OCI-M1 (cell line): Measurements from ENCODE around the gene ARHGAP10.
A peak's percentile ranks its signal among the peaks of the same experiment; 100 is the strongest.
"Not testable (repeated sequence)": the region's sequence is repeated elsewhere in the genome, so short reads cannot be mapped to it uniquely, and the experiment has no call there.

Experiments
- DNase-seq: peaks from one replicate; lab custom pipeline; 2025; lab: John Stamatoyannopoulos, UW

The ARHGAP10 gene

GRCh38 chr4:147901388-147901787, 169.5 kb downstream of the ARHGAP10 start:
- no peak for DNase-seq

GRCh38 chr4:147901916-147902315, 170.0 kb downstream of the ARHGAP10 start:
- DNase-seq, result no peak

GRCh38 chr4:147909225-147909624, 177.3 kb downstream of the ARHGAP10 start:
- DNase-seq, result no peak

DNA sequence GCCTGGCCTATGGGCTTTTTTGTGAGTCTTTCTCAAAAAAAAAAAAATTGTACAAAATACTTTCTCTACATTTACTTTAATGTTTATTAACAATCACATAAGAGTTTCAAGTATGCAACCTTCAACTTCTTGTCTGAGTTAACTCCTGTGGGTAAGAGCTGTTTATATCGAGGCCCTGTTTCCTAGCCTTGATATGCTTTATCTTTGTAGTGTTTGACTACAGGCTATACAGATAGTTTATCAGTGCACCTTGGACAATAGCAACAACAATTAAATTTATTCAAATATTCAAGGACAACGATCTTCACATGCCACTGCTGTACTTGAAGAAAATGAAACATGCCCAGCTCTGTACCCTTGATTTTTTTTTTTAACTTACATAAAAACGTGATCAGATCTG, 178.4 kb downstream of the ARHGAP10 start:
- no peak for DNase-seq

DNA sequence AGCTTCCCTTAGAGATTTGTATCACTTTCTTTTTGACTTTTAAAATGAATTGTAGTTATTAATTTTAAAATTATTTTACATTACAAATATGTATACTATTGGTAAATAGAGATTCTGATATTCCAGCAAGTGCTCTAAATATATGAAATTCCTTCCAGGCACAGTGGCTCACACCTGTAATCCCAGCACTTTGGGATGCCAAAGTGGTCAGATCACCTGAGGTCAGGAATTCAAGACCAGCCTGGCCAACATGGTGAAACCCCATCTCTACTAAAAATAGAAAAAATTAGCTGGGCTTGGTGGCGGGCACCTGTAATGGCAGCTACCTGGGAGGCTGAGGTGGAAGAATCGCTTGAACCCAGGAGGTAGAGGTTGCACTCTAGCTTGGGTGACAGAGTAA, 180.2 kb downstream of the ARHGAP10 start:
- not testable (repeated sequence) for DNase-seq

- DNase-seq, result no peak
Observed at GRCh38 chr4:147913137-147913536, 181.2 kb downstream of the ARHGAP10 start.

DNA sequence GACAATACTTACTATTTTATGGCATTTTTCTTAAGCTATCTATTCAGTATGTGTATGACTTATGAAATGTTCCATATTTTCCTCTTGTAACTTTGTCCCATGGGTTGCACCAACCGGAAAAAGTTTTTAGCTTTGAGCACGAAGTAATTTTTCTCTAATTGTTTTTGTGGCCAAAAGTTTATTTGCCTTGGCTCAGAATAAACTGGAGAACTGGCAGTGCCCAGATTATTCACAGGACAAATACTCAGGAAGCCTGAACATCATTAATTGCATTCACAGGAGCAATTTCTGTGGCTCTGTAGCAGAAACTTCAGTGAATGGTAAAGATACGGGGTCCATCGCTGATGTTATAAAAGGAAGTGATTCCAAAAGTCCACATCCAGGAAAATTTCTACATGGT, 184.5 kb downstream of the ARHGAP10 start:
- DNase-seq, result no peak

- DNase-seq, result no peak
Observed at GRCh38 chr4:147923381-147923780, 191.5 kb downstream of the ARHGAP10 start.

- DNase-seq, result no peak
Observed at GRCh38 chr4:147923854-147924253, 192.0 kb downstream of the ARHGAP10 start.

GRCh38 chr4:147924604-147925412, 192.9 kb downstream of the ARHGAP10 start:
- DNase-seq, result peak; percentile 60

GRCh38 chr4:147927377-147928137, 195.7 kb downstream of the ARHGAP10 start:
- DNase-seq, result no peak

- DNase-seq, result no peak
Observed at GRCh38 chr4:147928400-147928799, 196.5 kb downstream of the ARHGAP10 start.

- no peak for DNase-seq
Observed at GRCh38 chr4:147929746-147930145, 197.9 kb downstream of the ARHGAP10 start.

DNA sequence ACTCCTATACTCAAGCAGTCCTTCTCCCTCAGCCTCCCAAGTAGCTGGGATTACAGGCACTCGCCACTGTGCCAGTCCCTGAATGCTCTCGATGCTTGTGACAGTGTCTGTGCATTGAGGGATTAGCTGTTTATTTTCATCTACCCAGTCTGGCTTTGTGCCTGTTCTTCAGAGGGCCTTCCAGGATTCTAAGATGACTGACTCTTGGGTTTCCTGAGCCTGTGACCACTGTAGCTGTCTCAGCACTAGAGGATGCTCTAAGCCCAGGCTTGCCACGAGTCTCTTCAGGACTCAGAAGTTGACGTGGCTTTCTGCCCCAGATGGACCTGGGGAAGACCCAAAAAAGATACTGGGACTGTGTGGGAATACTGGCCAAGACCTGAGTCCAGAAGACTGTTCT, 201.4 kb downstream of the ARHGAP10 start:
- DNase-seq, result peak; percentile 30

DNA sequence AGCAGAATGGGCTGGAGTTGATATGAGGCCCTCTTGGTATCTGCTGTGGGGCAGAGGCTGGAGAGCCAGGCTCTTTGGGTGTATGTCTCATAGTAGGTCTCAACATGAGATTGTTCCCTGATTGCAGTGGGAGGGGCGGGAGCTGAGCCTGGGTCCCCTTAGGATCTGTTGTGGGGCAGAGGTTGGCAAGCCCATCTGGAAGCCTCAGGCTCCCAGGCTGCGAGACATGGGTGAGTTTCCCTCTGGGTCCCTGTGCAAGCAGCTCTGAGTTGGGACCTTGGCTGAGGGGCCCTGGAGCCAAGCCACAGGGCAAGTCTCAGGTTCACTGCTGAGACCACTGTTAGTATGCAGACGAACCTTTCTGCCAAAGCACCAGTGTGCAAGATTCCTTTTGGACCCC, 201.9 kb downstream of the ARHGAP10 start:
- no peak for DNase-seq

- DNase-seq, result no peak
Observed at GRCh38 chr4:147938496-147938895, 206.6 kb downstream of the ARHGAP10 start.

DNA sequence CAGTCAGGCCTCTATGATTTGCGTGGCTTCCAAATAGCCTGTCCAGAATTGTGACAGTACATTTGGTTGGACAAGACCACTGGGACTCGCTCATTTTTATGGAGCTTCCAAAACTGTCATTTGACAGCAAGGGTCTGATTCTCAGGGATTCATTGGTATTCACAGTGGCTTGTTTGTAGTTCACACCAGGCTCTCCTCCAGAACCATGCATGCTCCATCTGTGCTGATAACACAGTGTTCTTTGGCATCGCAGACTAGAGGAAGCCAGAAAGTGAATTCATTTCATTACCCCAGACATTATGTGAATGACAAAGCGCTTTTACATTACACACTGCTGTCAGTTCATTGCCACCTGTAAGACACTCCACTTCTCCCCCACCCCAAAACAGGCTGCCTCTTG, 208.3 kb downstream of the ARHGAP10 start:
- peak; percentile 48 for DNase-seq

- no peak for DNase-seq
Observed at GRCh38 chr4:147941373-147941772, 209.5 kb downstream of the ARHGAP10 start.

- no peak for DNase-seq
Observed at GRCh38 chr4:147942729-147943128, 210.8 kb downstream of the ARHGAP10 start.

DNA sequence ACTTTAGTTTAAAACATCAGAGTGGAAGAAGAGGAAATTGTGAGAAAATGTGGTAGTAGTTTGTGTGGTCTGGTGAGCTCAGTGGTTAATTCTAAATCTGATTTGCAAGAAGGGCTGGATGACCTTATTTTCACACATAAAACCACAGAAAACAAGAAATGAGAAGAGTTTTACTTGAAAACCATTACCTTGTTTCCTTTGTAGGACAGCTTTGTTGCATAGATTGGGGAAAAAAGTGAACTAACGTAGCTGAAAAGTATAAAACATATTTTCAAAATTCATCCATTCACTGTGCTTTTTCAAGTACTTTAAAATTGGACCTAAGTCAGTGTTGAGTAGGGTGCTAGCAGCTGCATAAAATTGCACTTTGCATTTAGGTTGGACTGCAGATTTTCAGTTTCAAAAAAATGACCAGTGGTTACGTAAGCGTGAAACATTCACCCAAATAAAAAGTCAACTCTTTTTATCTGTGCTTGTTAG, 211.3 kb downstream of the ARHGAP10 start:
- peak; percentile 70 for DNase-seq

DNA sequence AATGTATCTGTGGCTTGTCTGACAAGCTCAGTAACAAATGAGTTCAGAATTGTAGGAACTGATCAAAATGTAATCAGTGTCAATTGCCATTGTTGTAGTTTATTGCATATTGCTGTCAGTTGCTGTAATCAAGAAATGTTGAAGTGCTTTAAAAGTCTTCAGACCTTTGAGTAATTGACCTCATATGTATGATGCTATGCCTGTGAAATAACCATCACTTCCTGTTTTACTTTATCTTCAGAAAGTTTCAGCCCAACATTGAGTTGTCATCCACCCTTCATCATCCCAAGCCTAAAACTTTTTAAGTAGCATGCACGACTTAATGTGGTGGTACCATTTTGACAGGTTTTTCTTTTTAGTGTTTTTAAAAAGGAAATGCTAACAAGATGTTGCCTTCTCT, 212.4 kb downstream of the ARHGAP10 start:
- DNase-seq, result peak; percentile 71

- DNase-seq, result no peak
Observed at GRCh38 chr4:147944670-147945260, 212.9 kb downstream of the ARHGAP10 start.

DNA sequence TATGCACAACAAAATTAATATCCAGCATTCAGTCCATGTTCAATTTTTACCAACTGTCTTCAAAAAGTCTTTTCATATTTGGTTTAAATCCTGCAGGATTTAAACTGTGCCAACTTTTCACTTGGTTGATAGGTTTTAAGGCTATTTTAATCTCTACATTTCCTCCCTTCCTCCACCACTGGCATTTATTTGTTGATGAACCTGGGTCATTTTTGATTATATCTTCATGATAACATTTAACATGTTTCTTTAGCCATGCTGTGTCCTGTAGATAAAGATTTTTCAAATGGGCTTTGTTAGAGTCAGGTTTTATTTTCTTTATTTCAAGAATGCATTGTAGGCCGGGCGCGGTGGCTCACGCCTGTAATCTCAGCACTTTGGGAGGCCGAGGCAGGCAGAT, 216.4 kb downstream of the ARHGAP10 start:
- DNase-seq, result no peak
